K562 (cell line): Measurements from ENCODE around the gene ELFN2. TPM values are rescaled to one million over a fixed set of nuclear protein-coding genes. Genes with fewer than 3 reads are reported as not detected.

Experiments
- ATAC-seq: fragments of 200-7000 bp; cut with Tn5 transposase; 3 replicates; pipeline ENCODE4 v1.9.1; 2020; ENCODE audit warnings: moderate library complexity
- BruUV-seq: library from RNA; stranded (reverse); fragments of 400-500 nt; replicated peaks from 2 replicates; lab custom pipeline; 2021; lab: Mats Ljungman, UMichigan
- CTCF ChIA-PET: fragments of 300-600 bp; formaldehyde crosslinking; extraction: SDS; loops from one replicate; lab custom pipeline; 2021; ENCODE audit warnings: low intra/inter-chr PET ratio; lab: Yijun Ruan, JAX
- POLR2A ChIA-PET: fragments of 300-600, 350-650 bp; sonication (Branson Sonifier 250); formaldehyde crosslinking; extraction: SDS; loops from one replicate; lab custom pipeline; 2021; ENCODE audit warnings: antibody characterized with exemption, inconsistent platforms; lab: Yijun Ruan, JAX
- DNase-seq, 4 experiments: peaks; one replicate each; pipeline versions ENCODE4 v3.0.0 to v3.0.0-alpha.2; 2011 to 2018; ENCODE audit warnings: low spot score in 3 of 4, mixed read lengths in 3 of 4; ENCODE audit errors: extremely low read depth in 1 of 4
- FAIRE-seq: peaks from 2 replicates; lab custom pipeline; 2011; peaks lifted over from hg19 to GRCh38; lab: Jason Lieb, UNC
- H2AFZ ChIP-seq: 2 replicates; pipeline ENCODE4 v1.6.0; 2011; ENCODE audit warnings: low read depth, low read length, control low read depth, inconsistent platforms
- H3K27ac ChIP-seq: fragments of 200-600 bp; 3 replicates; pipeline ENCODE4 v1.8.0; 2011; ENCODE audit warnings: low read depth, mild to moderate bottlenecking, control low read depth, inconsistent platforms, low read length, moderate library complexity, mixed read lengths; ENCODE audit errors: extremely low read depth
- H3K27me3 ChIP-seq, 2 experiments: fragments of 300-600 bp in 1 of 2; 2 replicates in 1 of 2; 3 replicates in 1 of 2; pipeline versions ENCODE4 v1.6.0 to v1.8.0; 2011; ENCODE audit warnings: inconsistent platforms in 2 of 2, low read length in 2 of 2, mild to moderate bottlenecking in 1 of 2, mixed read lengths in 1 of 2, moderate library complexity in 1 of 2; ENCODE audit not compliant: control insufficient read depth in 2 of 2, insufficient read depth in 2 of 2
- H3K36me3 ChIP-seq: fragments of 300-600 bp; 3 replicates; pipeline ENCODE4 v1.8.0; 2011; ENCODE audit warnings: mild to moderate bottlenecking, low read length, inconsistent platforms; ENCODE audit not compliant: control insufficient read depth, insufficient read depth
- H3K4me1 ChIP-seq, 2 experiments: fragments of 200-600 bp in 1 of 2; replicated peaks in 1 of 2; 2 replicates in 1 of 2; 3 replicates in 1 of 2; pipeline versions ENCODE4 v1.5.1 to v1.8.0; 2011; ENCODE audit warnings: inconsistent platforms in 2 of 2, low read length in 2 of 2, mild to moderate bottlenecking in 1 of 2, mixed read lengths in 1 of 2, moderate library complexity in 1 of 2; ENCODE audit not compliant: control insufficient read depth in 2 of 2, insufficient read depth in 2 of 2
- H3K4me2 ChIP-seq: 2 replicates; pipeline ENCODE4 v1.6.1; 2011; ENCODE audit warnings: low read length, control low read depth, inconsistent platforms, mixed read lengths; ENCODE audit not compliant: insufficient read depth
- H3K4me3 ChIP-seq: fragments of 200-600 bp; sonication (generic), shearing (Covaris generic); 2 replicates; pipeline ENCODE4 v1.5.1; 2016; ENCODE audit warnings: control low read depth, inconsistent platforms
- H3K79me2 ChIP-seq: fragments of 200-600 bp; 3 replicates; pipeline ENCODE4 v1.8.0; 2011; ENCODE audit warnings: low read length, inconsistent platforms; ENCODE audit not compliant: control insufficient read depth, insufficient read depth
- H3K9ac ChIP-seq, 2 experiments: 2 replicates each; pipeline versions ENCODE4 v1.6.0 to v1.6.1; 2011; ENCODE audit warnings: low read depth in 2 of 2, low read length in 2 of 2, control low read depth in 1 of 2, inconsistent platforms in 1 of 2, mild to moderate bottlenecking in 1 of 2, mixed read lengths in 1 of 2; ENCODE audit not compliant: insufficient read depth in 1 of 2
- H3K9me1 ChIP-seq: one replicate; pipeline ENCODE4 v1.6.0; 2011; ENCODE audit warnings: inconsistent platforms, mild to moderate bottlenecking, low read length, moderate library complexity; ENCODE audit not compliant: control insufficient read depth, insufficient read depth
- H3K9me3 ChIP-seq: replicated peaks from 2 replicates; pipeline ENCODE4 v1.5.1; 2011; ENCODE audit warnings: low read depth, low read length, inconsistent platforms; ENCODE audit not compliant: control insufficient read depth, insufficient read depth
- H4K20me1 ChIP-seq: replicated peaks from 2 replicates; pipeline ENCODE4 v1.6.1; 2011; ENCODE audit warnings: low read length, inconsistent platforms, mixed read lengths; ENCODE audit not compliant: control insufficient read depth, insufficient read depth
- HEY1 ChIP-seq: fragments of 250-450 bp; sonication (Bioruptor Pico); IDR thresholded peaks from 2 replicates; pipeline ENCODE4 v1.5.0; 2020; ENCODE audit warnings: mild to moderate bottlenecking, moderate library complexity, borderline replicate concordance
- KLF13 ChIP-seq: fragments of 450-650 bp; IDR thresholded peaks from 2 replicates; pipeline ENCODE4 v1.6.1; 2016; ENCODE audit warnings: missing genetic modification characterization, low read depth, mild to moderate bottlenecking, missing compliant biosample characterization, moderate library complexity, borderline replicate concordance
- MIER1 ChIP-seq: fragments of 450-650 bp; IDR thresholded peaks from 2 replicates; pipeline ENCODE4 v1.6.1; 2016; ENCODE audit warnings: antibody characterized with exemption, mild to moderate bottlenecking, low read depth
- TCF3 ChIP-seq: sonication (generic); formaldehyde crosslinking; IDR thresholded peaks from 2 replicates; pipeline ENCODE4 v1.4.0; 2020; ENCODE audit warnings: mild to moderate bottlenecking, missing genetic modification reagents
- ZNF121 ChIP-seq: sonication (generic); formaldehyde crosslinking; conservative IDR thresholded peaks from 2 replicates; pipeline ENCODE4 v1.8.0; 2022; ENCODE audit warnings: missing genetic modification reagents
- ZNF3 ChIP-seq: fragments of 250-450 bp; sonication (Bioruptor Pico); IDR thresholded peaks from 2 replicates; pipeline ENCODE4 v1.5.0; 2021; ENCODE audit warnings: mild to moderate bottlenecking, moderate library complexity
- WGBS: fragments of 100-300 bp; shearing (Covaris generic); methylation state at CpG from one replicate; pipeline ENCODE4 v1.1.6; 2016; ENCODE audit warnings: low coverage, mixed read lengths; ENCODE audit not compliant: insufficient coverage; ENCODE audit errors: missing lambda C conversion rate; 5-methylcytosine and 5-hydroxymethylcytosine counted together
- in situ Hi-C: fragments of 300-500 bp; cut with MboI; formaldehyde crosslinking; loops from 4 replicates; pipeline ENCODE4 v1.15.0; 2018; ENCODE audit warnings: inconsistent platforms, mixed read lengths
- intact Hi-C: fragments of 100-400 bp; cut with micrococcal nuclease; formaldehyde crosslinking; loops from 2 replicates; pipeline ENCODE4 v1.14.2; 2022
- polyA plus RNA-seq, 8 experiments: library from polyadenylated mRNA; depleted of rRNA in 4 of 8; stranded (reverse) in 5 of 8; unstranded in 3 of 8; fragments of >200 nt; fragmentation: Nextera tagmentation in 2 of 8; fragmentation: Illumina TruSeq in 1 of 8; extraction: Ambion mirVana in 2 of 8; extraction: Trizol in 1 of 8; gene quantifications; 2 replicates each; pipeline versions ENCODE4 v1.2.1 to v1.2.3, GENCODE V29; 2011 to 2014; ENCODE audit warnings: inconsistent platforms in 1 of 8, missing spikeins in 1 of 8
- total RNA-seq, 7 experiments: library from RNA; depleted of rRNA in 6 of 7; stranded (reverse); fragments of >200 nt in 6 of 7; fragmentation: Illumina TruSeq in 2 of 7; extraction: Trizol in 2 of 7; gene quantifications; 2 replicates each; pipeline versions ENCODE4 v1.2.1 to v1.2.3, GENCODE V29; 2011 to 2021; ENCODE audit warnings: low replicate concordance in 1 of 7
- TF ChIP-seq, protein P1 (sequence below): fragments of 450-650 bp; IDR thresholded peaks from 2 replicates; pipeline ENCODE4 v1.6.1; 2016; ENCODE audit warnings: low read depth
- TF ChIP-seq, protein P2 (sequence below): fragments of 200-800 bp; sonication (Bioruptor generic); IDR thresholded peaks from 2 replicates; pipeline ENCODE4 v1.6.1; 2017; ENCODE audit warnings: missing genetic modification characterization, missing compliant biosample characterization
- TF ChIP-seq, protein P3 (sequence below): fragments of 250-450 bp; sonication (Bioruptor Pico); IDR thresholded peaks from 2 replicates; pipeline ENCODE4 v1.5.0; 2021

Gene ELFN2
- total and polyA plus RNA-seq, 9 of the 15 experiments (the other 6 are each of a cell fraction or from before 2014, with no cell fraction given): not detected

DNA sequence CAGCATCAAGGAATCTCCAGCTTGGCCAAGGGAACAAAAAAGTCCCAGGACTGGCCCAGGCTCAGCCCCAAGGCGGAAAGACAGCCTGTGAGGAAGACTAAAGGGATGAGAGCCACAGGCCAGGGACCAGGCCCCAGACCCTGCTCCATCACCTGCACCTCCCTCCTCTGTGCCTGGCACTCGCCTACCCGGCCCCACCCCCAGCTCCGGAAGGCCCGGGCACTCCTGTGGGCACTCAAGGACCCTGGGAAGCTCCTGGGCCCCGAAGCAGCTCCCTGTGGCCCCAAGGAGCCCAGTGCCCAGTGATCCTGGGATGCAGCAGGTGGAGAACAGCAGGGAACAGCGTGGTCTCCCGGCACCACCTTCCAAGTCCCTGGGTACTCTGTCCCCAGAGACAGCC is 18.2 kb downstream of the ELFN2 start:
- in situ Hi-C loops (no loop called here), intact Hi-C loops (no loop called here)
- ChIA-PET POLR2A (no interaction called here), CTCF (no interaction called here)
- BruUV-seq: no TSS peak
- H2AFZ ChIP-seq: no peak overlapping the region
- H4K20me1 ChIP-seq: no peaks in the 10 kb centered on the region
- H3K4me1 ChIP-seq: peaks cover 0 to 5% of the 10 kb centered on the region in 2 experiments; a peak in 2 of 5 replicates
- no peaks in the 10 kb centered on the region for H3K9me1 ChIP-seq
- no peaks in the 10 kb centered on the region for H3K9me3 ChIP-seq
- H3K4me2 ChIP-seq: no peak overlapping the region
- H3K27ac ChIP-seq: no peak overlapping the region
- FAIRE-seq (no peak), ATAC-seq (no peak), DNase-seq (no peak)
- no peak overlapping the region for H3K4me3 ChIP-seq
- H3K79me2 ChIP-seq: no peaks in the 10 kb centered on the region
- H3K27me3 ChIP-seq: peaks cover 6 to 47% of the 10 kb centered on the region in 2 experiments; a peak in 4 of 5 replicates
- H3K36me3 ChIP-seq: no peaks in the 10 kb centered on the region
- H3K9ac ChIP-seq: no peak overlapping the region
- WGBS: 0% methylated on average over 5 of the region's 8 CpGs
- no peak for TF ChIP-seq ZNF121 (CRISPR knock-in tag)
- TF ChIP-seq, protein P1, sequence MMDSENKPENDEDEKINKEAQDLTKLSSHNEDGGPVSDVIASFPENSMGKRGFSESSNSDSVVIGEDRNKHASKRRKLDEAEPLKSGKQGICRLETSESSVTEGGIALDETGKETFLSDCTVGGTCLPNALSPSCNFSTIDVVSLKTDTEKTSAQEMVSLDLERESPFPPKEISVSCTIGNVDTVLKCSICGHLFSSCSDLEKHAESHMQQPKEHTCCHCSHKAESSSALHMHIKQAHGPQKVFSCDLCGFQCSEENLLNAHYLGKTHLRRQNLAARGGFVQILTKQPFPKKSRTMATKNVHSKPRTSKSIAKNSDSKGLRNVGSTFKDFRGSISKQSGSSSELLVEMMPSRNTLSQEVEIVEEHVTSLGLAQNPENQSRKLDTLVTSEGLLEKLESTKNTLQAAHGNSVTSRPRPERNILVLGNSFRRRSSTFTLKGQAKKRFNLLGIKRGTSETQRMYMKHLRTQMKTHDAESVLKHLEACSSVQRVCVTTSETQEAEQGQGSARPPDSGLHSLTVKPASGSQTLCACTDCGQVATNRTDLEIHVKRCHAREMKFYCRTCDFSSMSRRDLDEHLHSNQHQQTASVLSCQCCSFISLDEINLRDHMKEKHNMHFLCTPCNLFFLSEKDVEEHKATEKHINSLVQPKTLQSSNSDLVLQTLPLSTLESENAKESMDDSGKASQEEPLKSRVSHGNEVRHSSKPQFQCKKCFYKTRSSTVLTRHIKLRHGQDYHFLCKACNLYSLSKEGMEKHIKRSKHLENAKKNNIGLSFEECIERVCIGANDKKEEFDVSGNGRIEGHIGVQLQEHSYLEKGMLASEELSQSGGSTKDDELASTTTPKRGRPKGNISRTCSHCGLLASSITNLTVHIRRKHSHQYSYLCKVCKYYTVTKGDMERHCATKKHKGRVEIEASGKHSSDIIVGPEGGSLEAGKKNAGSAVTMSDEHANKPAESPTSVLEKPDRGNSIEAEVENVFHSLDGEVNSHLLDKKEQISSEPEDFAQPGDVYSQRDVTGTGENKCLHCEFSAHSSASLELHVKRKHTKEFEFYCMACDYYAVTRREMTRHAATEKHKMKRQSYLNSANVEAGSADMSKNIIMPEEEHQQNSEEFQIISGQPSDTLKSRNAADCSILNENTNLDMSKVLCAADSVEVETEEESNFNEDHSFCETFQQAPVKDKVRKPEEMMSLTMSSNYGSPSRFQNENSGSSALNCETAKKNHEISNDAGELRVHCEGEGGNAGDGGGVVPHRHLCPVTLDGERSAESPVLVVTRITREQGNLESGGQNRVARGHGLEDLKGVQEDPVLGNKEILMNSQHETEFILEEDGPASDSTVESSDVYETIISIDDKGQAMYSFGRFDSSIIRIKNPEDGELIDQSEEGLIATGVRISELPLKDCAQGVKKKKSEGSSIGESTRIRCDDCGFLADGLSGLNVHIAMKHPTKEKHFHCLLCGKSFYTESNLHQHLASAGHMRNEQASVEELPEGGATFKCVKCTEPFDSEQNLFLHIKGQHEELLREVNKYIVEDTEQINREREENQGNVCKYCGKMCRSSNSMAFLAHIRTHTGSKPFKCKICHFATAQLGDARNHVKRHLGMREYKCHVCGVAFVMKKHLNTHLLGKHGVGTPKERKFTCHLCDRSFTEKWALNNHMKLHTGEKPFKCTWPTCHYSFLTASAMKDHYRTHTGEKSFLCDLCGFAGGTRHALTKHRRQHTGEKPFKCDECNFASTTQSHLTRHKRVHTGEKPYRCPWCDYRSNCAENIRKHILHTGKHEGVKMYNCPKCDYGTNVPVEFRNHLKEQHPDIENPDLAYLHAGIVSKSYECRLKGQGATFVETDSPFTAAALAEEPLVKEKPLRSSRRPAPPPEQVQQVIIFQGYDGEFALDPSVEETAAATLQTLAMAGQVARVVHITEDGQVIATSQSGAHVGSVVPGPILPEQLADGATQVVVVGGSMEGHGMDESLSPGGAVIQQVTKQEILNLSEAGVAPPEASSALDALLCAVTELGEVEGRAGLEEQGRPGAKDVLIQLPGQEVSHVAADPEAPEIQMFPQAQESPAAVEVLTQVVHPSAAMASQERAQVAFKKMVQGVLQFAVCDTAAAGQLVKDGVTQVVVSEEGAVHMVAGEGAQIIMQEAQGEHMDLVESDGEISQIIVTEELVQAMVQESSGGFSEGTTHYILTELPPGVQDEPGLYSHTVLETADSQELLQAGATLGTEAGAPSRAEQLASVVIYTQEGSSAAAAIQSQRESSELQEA: no peak
- TF ChIP-seq, protein P2, sequence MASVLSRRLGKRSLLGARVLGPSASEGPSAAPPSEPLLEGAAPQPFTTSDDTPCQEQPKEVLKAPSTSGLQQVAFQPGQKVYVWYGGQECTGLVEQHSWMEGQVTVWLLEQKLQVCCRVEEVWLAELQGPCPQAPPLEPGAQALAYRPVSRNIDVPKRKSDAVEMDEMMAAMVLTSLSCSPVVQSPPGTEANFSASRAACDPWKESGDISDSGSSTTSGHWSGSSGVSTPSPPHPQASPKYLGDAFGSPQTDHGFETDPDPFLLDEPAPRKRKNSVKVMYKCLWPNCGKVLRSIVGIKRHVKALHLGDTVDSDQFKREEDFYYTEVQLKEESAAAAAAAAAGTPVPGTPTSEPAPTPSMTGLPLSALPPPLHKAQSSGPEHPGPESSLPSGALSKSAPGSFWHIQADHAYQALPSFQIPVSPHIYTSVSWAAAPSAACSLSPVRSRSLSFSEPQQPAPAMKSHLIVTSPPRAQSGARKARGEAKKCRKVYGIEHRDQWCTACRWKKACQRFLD (CRISPR knock-in tag): no peak
- no peak for TF ChIP-seq HEY1 (CRISPR knock-in tag)
- no peak for TF ChIP-seq MIER1
- TF ChIP-seq, protein P3, sequence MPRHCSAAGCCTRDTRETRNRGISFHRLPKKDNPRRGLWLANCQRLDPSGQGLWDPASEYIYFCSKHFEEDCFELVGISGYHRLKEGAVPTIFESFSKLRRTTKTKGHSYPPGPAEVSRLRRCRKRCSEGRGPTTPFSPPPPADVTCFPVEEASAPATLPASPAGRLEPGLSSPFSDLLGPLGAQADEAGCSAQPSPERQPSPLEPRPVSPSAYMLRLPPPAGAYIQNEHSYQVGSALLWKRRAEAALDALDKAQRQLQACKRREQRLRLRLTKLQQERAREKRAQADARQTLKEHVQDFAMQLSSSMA: no peak
- no peak for TF ChIP-seq KLF13 (tag)
- TF ChIP-seq ZNF3: no peak
- no peak for TF ChIP-seq TCF3 (CRISPR knock-in tag)
